ENCODE data around the gene CDC42BPA. TPM values are rescaled to one million over a fixed set of nuclear protein-coding genes. Genes with fewer than 3 reads are reported as not detected.

CDC42BPA gene
- total and polyA plus RNA-seq, 2 of the 13 experiments (the other 11 are each of a cell fraction or from before 2014, with no cell fraction given): 6.5 to 16.0 TPM

DNA sequence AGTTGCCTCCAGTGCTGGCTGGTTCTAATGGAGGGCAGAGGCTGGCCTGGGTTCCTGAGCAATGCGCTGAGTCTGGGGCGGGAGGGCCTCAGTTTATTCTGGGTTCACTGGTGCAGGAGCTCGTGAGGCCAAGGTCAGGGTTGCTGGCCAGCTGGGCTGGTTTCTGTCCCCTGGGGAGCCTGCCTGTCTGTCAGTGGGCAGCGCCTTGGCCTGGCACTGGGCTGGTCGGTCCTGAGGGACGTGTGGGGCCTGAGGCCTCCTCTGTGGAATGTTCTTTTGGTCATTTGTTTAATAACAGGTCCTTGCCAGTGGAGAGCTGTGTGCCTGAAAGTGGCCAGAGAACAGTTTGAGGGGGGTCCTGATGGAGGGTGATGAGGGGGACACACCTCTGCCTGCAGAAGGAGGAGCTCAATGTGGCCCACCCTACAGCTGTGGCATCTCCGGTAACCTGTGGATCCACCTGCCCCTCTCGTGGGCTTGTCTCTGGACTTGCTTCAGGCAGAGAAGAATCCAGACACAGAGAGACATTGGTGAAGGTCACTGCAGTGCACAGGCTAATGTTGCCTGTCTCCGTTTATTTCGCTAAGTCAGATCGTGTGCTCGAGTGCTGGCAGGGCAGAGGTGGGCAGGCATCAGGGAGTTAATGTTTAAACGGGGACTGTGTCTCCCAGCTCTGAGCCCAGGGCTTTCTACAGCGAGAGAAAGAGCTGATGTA lies 343.6 kb downstream of the CDC42BPA start (continued):
- TF ChIP-seq, protein P1, sequence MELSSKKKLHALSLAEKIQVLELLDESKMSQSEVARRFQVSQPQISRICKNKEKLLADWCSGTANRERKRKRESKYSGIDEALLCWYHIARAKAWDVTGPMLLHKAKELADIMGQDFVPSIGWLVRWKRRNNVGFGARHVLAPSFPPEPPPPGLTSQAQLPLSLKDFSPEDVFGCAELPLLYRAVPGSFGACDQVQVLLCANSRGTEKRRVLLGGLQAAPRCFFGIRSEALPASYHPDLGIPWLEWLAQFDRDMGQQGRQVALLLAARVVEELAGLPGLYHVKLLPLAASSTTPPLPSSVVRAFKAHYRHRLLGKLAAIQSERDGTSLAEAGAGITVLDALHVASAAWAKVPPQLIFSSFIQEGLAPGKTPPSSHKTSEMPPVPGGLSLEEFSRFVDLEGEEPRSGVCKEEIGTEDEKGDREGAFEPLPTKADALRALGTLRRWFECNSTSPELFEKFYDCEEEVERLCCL (CRISPR knock-in tag; IDR thresholded peaks at IDR 0.05; ENCODE audit: borderline replicate concordance): no peak
- TF ChIP-seq POLR2AphosphoS5 (IDR thresholded peaks at IDR 0.05; ENCODE audit: low read depth, low read length) (peak; percentile 47), HNRNPUL1 (IDR thresholded peaks at IDR 0.05; ENCODE audit: low read depth, low read length) (no peak), NR2F2 (IDR thresholded peaks at IDR 0.05; ENCODE audit: borderline replicate concordance, low read depth) (no peak), ARNT (IDR thresholded peaks at IDR 0.05) (no peak), ZNF121 (CRISPR knock-in tag; IDR thresholded peaks at IDR 0.05) (no peak), ZNF317 (CRISPR knock-in tag; IDR thresholded peaks at IDR 0.05) (0 out of 2 replicates have a peak, but pooled peaks have one; percentile 38), NCOR1 (IDR thresholded peaks at IDR 0.05; ENCODE audit: borderline replicate concordance, low read length) (no peak; the same call in 1 of the 2 replicates), SATB2 (CRISPR knock-in tag; IDR thresholded peaks at IDR 0.05) (no peak), MAFF (IDR thresholded peaks at IDR 0.05; ENCODE audit: low read depth, low read length) (0 out of 2 replicates have a peak, but pooled peaks have one; percentile 22), PAF1 (CRISPR knock-in tag; IDR thresholded peaks at IDR 0.05) (no peak)
- TF ChIP-seq, protein P2, sequence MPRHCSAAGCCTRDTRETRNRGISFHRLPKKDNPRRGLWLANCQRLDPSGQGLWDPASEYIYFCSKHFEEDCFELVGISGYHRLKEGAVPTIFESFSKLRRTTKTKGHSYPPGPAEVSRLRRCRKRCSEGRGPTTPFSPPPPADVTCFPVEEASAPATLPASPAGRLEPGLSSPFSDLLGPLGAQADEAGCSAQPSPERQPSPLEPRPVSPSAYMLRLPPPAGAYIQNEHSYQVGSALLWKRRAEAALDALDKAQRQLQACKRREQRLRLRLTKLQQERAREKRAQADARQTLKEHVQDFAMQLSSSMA (CRISPR knock-in tag; IDR thresholded peaks at IDR 0.05): no peak
- TF ChIP-seq, protein P3, sequence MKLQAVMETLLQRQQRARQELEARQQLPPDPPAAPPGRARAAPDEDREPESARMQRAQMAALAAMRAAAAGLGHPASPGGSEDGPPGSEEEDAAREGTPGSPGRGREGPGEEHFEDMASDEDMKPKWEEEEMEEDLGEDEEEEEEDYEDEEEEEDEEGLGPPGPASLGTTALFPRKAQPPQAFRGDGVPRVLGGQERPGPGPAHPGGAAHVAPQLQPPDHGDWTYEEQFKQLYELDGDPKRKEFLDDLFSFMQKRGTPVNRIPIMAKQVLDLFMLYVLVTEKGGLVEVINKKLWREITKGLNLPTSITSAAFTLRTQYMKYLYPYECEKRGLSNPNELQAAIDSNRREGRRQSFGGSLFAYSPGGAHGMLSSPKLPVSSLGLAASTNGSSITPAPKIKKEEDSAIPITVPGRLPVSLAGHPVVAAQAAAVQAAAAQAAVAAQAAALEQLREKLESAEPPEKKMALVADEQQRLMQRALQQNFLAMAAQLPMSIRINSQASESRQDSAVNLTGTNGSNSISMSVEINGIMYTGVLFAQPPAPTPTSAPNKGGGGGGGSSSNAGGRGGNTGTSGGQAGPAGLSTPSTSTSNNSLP (IDR thresholded peaks at IDR 0.05; ENCODE audit: low read depth, low read length): no peak
- TF ChIP-seq, protein P4, sequence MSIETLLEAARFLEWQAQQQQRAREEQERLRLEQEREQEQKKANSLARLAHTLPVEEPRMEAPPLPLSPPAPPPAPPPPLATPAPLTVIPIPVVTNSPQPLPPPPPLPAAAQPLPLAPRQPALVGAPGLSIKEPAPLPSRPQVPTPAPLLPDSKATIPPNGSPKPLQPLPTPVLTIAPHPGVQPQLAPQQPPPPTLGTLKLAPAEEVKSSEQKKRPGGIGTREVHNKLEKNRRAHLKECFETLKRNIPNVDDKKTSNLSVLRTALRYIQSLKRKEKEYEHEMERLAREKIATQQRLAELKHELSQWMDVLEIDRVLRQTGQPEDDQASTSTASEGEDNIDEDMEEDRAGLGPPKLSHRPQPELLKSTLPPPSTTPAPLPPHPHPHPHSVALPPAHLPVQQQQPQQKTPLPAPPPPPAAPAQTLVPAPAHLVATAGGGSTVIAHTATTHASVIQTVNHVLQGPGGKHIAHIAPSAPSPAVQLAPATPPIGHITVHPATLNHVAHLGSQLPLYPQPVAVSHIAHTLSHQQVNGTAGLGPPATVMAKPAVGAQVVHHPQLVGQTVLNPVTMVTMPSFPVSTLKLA (IDR thresholded peaks at IDR 0.05): no peak
- TF ChIP-seq, protein P5, sequence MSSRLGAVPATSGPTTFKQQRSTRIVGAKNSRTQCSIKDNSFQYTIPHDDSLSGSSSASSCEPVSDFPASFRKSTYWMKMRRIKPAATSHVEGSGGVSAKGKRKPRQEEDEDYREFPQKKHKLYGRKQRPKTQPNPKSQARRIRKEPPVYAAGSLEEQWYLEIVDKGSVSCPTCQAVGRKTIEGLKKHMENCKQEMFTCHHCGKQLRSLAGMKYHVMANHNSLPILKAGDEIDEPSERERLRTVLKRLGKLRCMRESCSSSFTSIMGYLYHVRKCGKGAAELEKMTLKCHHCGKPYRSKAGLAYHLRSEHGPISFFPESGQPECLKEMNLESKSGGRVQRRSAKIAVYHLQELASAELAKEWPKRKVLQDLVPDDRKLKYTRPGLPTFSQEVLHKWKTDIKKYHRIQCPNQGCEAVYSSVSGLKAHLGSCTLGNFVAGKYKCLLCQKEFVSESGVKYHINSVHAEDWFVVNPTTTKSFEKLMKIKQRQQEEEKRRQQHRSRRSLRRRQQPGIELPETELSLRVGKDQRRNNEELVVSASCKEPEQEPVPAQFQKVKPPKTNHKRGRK (CRISPR knock-in tag; IDR thresholded peaks at IDR 0.05): no peak
- TF ChIP-seq, protein P6, sequence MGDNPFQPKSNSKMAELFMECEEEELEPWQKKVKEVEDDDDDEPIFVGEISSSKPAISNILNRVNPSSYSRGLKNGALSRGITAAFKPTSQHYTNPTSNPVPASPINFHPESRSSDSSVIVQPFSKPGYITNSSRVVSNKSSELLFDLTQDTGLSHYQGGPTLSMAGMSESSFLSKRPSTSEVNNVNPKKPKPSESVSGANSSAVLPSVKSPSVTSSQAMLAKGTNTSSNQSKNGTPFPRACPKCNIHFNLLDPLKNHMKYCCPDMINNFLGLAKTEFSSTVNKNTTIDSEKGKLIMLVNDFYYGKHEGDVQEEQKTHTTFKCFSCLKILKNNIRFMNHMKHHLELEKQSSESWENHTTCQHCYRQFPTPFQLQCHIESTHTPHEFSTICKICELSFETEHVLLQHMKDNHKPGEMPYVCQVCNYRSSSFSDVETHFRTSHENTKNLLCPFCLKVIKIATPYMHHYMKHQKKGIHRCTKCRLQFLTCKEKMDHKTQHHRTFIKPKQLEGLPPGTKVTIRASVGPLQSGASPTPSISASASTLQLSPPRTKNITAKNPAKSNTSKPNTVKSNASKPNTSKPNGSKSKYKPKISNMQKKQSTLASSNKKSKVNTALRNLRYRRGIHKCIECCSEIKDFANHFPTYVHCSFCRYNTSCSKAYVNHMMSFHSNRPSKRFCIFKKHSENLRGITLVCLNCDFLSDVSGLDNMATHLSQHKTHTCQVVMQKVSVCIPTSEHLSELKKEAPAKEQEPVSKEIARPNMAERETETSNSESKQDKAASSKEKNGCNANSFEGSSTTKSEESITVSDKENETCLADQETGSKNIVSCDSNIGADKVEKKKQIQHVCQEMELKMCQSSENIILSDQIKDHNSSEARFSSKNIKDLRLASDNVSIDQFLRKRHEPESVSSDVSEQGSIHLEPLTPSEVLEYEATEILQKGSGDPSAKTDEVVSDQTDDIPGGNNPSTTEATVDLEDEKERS (CRISPR knock-in tag; IDR thresholded peaks at IDR 0.05): no peak
- TF ChIP-seq, protein P7, sequence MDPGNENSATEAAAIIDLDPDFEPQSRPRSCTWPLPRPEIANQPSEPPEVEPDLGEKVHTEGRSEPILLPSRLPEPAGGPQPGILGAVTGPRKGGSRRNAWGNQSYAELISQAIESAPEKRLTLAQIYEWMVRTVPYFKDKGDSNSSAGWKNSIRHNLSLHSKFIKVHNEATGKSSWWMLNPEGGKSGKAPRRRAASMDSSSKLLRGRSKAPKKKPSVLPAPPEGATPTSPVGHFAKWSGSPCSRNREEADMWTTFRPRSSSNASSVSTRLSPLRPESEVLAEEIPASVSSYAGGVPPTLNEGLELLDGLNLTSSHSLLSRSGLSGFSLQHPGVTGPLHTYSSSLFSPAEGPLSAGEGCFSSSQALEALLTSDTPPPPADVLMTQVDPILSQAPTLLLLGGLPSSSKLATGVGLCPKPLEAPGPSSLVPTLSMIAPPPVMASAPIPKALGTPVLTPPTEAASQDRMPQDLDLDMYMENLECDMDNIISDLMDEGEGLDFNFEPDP (CRISPR knock-in tag; conservative IDR thresholded peaks at IDR 0.05): no peak
